NCI-H774 (cell line): Measurements from ENCODE around the gene IQCB1.
"Not testable (repeated sequence)": the region's sequence is repeated elsewhere in the genome, so short reads cannot be mapped to it uniquely, and the experiment has no call there.

ENCODE experiments used
- DNase-seq: peaks from one replicate; lab custom pipeline; 2025; lab: John Stamatoyannopoulos, UW

The IQCB1 gene

GRCh38 chr3:121834671-121835464, at the start of gene IQCB1, which contains the start of gene EAF2:
TSS of gene IQCB1 (minus strand) at chr3:121835060. CDS start at chr3:121828960, 6,100 bp downstream.
TSS of gene EAF2 (plus strand) at chr3:121835209. CDS start at chr3:121835286, 77 bp downstream.
- peak; percentile 87 for DNase-seq

GRCh38 chr3:121883507-121883906, 48.6 kb upstream of the IQCB1 start:
- DNase-seq = no peak

GRCh38 chr3:121878411-121878810, 43.6 kb upstream of the IQCB1 start:
- DNase-seq = no peak

DNA sequence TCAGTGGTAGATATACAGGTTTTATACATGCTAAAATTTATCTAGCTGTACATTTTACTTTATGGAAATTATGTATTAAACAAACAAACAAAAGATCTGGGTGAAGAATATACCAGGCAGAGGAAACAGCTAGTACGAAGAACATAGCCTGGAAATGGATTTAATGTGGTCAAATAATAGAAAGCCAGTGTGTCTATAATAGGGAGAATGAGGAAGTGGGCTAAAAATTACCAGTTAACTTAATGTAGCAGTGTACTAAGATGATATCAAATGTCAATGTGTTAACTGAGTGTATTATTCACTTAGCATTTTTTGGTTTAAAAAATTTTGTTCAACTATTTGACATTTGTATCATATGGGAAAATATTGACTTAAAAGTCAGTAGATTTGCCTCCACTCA, 36.6 kb upstream of the IQCB1 start:
- no peak for DNase-seq

GRCh38 chr3:121870717-121871116, 35.9 kb upstream of the IQCB1 start:
- no peak for DNase-seq

GRCh38 chr3:121869736-121870135, 34.9 kb upstream of the IQCB1 start:
- DNase-seq = no peak

DNA sequence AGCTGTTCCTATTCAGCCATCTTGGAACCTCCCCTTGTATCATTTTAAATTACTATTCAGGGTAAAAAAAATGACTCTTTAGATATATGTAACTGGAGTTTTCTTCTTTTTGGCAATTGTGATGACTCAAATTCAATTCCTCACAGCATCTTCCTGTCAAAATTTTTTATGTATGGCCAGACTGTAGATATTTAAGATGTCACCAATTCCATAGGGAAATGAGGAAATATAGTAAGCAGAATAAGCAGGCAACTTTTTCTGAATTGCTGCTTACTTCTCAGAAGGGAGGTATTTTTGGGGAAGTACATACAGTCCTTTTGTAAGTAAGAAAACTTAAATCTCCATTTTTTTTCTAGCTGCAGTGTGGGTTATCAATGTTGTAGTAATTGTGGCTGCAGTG, 28.9 kb upstream of the IQCB1 start:
- no peak for DNase-seq

DNA sequence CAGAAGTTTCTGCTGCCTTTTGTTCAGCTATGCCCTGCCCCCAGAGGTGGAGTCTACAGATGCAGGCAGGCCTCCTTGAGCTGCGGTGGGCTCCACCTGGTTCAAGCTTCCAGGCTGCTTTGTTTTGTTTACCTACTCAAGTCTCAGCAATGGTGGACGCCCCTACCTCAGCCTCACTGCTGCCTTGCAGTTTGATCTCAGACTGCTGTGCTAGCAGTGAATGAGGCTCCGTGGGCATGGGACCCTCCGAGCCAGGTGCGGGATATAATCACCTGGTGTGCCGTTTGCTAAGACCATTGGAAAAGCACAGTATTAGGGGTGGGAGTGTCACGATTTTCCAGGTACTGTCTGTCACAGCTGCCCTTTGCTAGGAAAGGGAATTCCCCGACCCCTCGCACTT, 28.4 kb upstream of the IQCB1 start:
- DNase-seq = not testable (repeated sequence)

DNA sequence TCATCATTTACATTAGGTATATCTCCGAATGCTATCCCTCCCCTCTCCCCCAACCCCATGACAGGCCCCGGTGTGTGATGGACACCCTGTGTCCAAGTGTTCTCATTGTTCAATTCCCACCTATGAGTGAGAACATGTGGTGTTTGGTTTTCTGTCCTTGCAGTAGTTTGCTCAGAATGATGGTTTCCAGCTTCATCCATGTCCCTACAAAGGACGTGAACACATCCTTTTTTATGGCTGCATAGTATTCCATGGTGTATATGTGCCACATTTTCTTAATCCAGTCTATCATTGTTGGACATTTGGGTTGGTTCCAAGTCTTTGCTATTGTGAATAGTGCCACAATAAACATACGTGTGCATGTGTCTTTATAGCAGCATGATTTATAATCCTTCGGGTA, 22.9 kb upstream of the IQCB1 start:
- not testable (repeated sequence) for DNase-seq

DNA sequence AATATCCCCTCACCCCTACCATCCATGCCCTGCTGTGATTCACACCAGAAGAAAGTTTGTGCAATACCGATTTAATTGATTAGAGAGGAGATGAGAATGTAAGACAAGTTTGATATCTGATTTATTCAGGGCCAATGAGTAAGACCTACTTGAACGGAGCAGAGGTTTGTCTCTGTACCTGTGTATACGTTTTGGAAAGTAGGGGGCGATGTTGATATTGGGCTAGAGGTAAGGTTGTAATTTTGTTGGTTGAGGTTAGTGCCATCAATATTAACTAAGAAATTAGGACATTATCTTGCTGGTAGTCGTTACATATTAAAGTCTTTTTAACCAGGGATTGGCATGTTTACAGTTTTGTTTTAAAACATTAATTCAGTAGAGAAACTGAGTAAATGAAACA, 20.7 kb upstream of the IQCB1 start:
- no peak for DNase-seq

- DNase-seq = no peak
Observed at GRCh38 chr3:121852256-121852655, 17.4 kb upstream of the IQCB1 start.

- DNase-seq = no peak
Observed at GRCh38 chr3:121844892-121845291, 10.0 kb upstream of the IQCB1 start.

DNA sequence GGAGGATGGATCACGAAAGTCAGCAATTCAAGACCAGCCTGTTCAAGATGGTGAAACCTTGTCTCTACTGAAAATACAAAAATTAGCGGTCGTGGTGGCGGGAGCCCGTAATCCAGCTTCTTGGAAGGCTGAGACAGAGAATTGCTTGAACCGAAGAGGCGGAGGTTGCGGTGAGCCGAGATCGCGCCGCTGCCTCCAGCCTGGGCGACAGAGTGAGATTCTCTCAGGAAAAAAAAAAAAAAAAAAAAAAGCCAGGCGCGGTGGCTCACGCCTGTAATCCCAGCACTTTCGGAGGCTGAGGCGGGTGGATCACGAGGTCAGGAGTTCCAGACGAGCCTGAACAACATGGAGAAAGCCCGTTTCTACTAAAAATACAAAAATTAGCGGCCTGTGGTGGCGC, 5.1 kb upstream of the IQCB1 start:
- DNase-seq = no peak

DNA sequence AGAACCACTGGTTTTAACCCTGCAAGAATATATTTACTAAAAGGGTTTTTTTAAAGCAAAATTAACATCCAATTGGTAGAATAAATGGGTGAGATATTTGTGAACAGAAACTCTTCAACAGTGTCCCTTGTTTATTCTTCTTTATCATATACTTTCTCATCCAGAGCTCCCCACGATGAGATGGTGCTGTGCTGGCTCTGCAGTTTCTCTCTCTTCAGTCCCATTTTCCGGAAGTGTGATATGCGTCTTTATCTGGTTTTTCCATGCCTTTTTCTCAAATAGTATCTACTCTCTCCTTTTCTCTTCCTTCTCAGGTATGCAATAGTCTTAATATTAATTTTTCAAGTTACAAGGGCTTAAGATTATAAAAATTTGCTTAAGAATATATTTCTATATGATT, 1.6 kb upstream of the IQCB1 start:
- DNase-seq = no peak

- no peak for DNase-seq
Observed at GRCh38 chr3:121836064-121836463, 1.2 kb upstream of the IQCB1 start.

GRCh38 chr3:121835465-121835801, 573 bp upstream of the IQCB1 start:
- no peak for DNase-seq

DNA sequence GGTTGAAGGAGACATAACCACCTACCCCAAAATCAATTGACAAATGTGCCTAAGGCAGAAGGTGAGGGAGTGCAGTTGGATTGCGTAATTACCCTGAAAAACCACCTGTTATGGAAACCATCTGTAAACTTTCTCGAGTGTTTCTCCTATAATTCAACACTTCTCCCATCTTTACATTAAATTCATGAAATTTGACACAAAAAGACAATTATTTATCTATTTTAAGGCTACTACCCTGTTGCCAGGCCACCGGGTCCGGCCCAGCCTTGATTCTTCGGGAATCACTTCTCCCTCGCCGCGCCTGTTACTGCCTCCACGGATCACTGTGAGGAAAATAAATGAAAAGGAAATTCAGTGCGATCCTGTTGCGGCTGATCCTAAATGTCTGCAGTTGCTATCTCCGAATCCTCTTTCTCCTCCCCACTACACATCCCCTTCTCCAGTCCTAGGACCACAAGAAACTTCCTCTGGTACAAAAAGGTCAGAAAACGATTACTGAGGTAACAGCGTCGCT, 646 bp downstream of the IQCB1 start:
- DNase-seq = no peak

GRCh38 chr3:121822973-121823372, 11.9 kb downstream of the IQCB1 start:
- no peak for DNase-seq

DNA sequence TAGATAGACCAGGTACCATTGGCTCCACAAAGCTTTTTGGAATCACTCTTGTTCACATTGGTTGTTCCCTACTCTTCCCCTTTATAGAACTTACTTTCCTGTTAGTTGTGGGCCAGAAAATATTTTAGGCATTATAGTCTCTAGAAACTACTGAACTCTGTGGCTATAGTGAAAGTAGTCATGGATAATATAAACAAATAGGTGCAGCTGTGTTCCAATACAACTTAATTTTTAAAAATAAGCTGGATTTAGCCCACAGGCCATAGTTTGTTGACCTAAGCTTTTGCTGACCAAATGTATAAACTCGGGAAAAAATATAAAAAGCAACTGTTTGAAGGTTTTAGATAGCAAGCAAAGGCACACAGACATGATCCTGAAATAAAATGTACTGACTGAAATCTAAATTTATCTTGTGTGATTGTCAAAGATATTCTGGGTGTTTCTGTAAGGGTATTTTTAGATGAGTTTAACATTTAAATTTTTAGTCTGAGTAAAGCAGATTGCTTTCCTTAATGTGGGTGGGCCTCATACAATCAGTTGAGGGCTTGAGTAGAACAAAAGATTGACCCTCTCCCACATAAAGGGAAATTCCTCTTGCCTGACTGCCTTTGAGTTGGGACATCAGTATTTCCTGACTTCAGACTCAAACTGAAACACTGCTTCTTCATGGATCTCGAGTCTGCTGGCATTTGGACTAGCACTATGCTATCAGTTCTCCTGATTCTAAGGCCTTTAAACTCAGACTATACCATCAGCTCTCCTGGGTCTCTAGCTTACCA, 13.2 kb downstream of the IQCB1 start:
- no peak for DNase-seq

GRCh38 chr3:121819236-121819635, 15.6 kb downstream of the IQCB1 start:
- DNase-seq = no peak

GRCh38 chr3:121818578-121818977, 16.3 kb downstream of the IQCB1 start:
- no peak for DNase-seq

DNA sequence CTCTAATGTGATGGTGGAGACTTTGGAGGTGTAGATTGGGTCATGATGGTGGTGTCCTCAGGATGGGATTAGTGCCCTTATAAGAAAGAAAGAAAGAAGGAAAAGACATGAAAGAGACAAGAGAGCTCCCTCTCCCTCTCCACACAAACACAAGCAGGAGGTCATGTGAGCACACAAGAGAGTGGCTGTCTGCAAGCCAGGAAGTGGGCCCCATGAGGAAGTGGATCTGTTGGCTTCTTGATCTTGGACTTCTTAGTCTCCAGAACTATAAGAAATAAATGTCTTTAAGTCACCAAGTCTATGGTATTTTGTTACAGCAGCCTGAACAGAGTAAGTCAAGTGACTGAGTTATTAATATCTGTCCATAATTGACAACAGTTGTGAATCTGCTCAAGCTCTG, 17.1 kb downstream of the IQCB1 start:
- no peak for DNase-seq

DNA sequence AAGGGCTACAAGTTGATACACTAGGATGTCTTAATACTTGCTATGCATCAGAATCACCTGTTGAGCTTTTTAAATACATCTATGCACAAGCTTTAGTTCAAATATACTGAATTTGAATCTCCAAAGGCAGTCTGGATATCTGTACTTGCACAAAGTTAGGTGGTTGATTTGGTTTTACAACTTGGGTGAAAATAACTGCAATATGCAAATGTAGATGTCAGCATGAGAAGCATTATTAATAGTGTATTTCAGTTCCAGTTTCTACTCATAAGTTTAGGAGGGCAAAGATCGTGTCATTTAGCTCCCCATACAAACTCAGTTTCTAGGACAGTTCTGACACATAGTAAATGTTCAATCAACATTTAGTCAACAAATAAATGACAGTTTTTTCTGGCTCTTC, 25.6 kb downstream of the IQCB1 start:
- DNase-seq = no peak
